DND-41 (cell line): Measurements from ENCODE around the gene DUSP23.

Experiments used
- ATAC-seq: fragments of 200-7000 bp; cut with Tn5 transposase; 3 replicates; pipeline ENCODE4 v1.9.1; 2021; ENCODE audit warnings: low read depth; ENCODE audit not compliant: insufficient read depth
- DNase-seq: peaks from one replicate; pipeline ENCODE4 v3.0.0-alpha.2; 2020
- H2AFZ ChIP-seq: 2 replicates; pipeline ENCODE4 v1.6.0; 2012; ENCODE audit warnings: low read depth, low read length
- H3K27ac ChIP-seq: 2 replicates; pipeline ENCODE4 v1.5.1; 2012; ENCODE audit warnings: low read length, inconsistent platforms
- H3K27me3 ChIP-seq: fragments of 200-600 bp; sonication (generic); 2 replicates; pipeline ENCODE4 v1.6.0; 2012; ENCODE audit warnings: low read length, mild to moderate bottlenecking, inconsistent platforms; ENCODE audit not compliant: insufficient read depth, poor library complexity
- H3K36me3 ChIP-seq: 2 replicates; pipeline ENCODE4 v1.5.1; 2012; ENCODE audit warnings: low read length, inconsistent platforms; ENCODE audit not compliant: insufficient read depth
- H3K4me1 ChIP-seq: 2 replicates; pipeline ENCODE4 v1.5.1; 2012; ENCODE audit warnings: mild to moderate bottlenecking, low read length; ENCODE audit not compliant: insufficient read depth
- H3K4me2 ChIP-seq: 2 replicates; pipeline ENCODE4 v1.6.0; 2012; ENCODE audit warnings: mild to moderate bottlenecking, moderate library complexity, low read length, inconsistent platforms; ENCODE audit not compliant: insufficient read depth
- H3K4me3 ChIP-seq, 2 experiments: fragments of 200-600 bp in 1 of 2; shearing (Covaris generic) in 1 of 2; 2 replicates each; pipeline ENCODE4 v1.5.1; 2012 to 2016; ENCODE audit warnings: inconsistent platforms in 2 of 2, low read length in 2 of 2, mild to moderate bottlenecking in 2 of 2, low read depth in 1 of 2, moderate library complexity in 1 of 2
- H3K79me2 ChIP-seq: 2 replicates; pipeline ENCODE4 v1.6.0; 2012; ENCODE audit warnings: low read length, inconsistent platforms; ENCODE audit not compliant: insufficient read depth
- H3K9ac ChIP-seq: 2 replicates; pipeline ENCODE4 v1.6.0; 2012; ENCODE audit warnings: low read depth, mild to moderate bottlenecking, inconsistent platforms, low read length, moderate library complexity
- H3K9me3 ChIP-seq: 2 replicates; pipeline ENCODE4 v1.5.1; 2012; ENCODE audit warnings: low read length, moderate library complexity, mild to moderate bottlenecking, inconsistent platforms; ENCODE audit not compliant: insufficient read depth, severe bottlenecking
- H4K20me1 ChIP-seq: 2 replicates; pipeline ENCODE4 v1.6.0; 2012; ENCODE audit warnings: low read length; ENCODE audit not compliant: insufficient read depth
- CTCF ChIP-seq: IDR thresholded peaks from 2 replicates; pipeline ENCODE4 v1.5.1; 2012; ENCODE audit warnings: borderline replicate concordance, low read length, moderate library complexity, mild to moderate bottlenecking; ENCODE audit not compliant: poor library complexity, severe bottlenecking; ENCODE audit errors: extremely low read depth
- EZH2 ChIP-seq: IDR thresholded peaks from 3 replicates; pipeline ENCODE4 v1.6.1; 2012; ENCODE audit warnings: borderline replicate concordance, low read depth, mild to moderate bottlenecking, moderate library complexity, low read length, inconsistent platforms; ENCODE audit not compliant: severe bottlenecking

DUSP23 gene

GRCh38 chr1:159830722-159831121 lies 50.0 kb downstream of the DUSP23 start:
- H3K9ac ChIP-seq: no peak overlapping the region
- no peak overlapping the region for H3K4me2 ChIP-seq
- no peaks in the 10 kb centered on the region for H3K27me3 ChIP-seq
- ATAC-seq (no peak), DNase-seq (no peak)
- no peak overlapping the region for H3K27ac ChIP-seq
- H4K20me1 ChIP-seq: no peaks in the 10 kb centered on the region
- peaks cover 6% of the 10 kb centered on the region for H3K4me1 ChIP-seq
- no peak overlapping the region for H2AFZ ChIP-seq
- H3K9me3 ChIP-seq: no peaks in the 10 kb centered on the region
- no peak overlapping the region for H3K4me3 ChIP-seq
- H3K79me2 ChIP-seq: no peaks in the 10 kb centered on the region
- H3K36me3 ChIP-seq: no peaks in the 10 kb centered on the region
- TF ChIP-seq CTCF (no peak), EZH2 (no peak)

- H2AFZ ChIP-seq: no peak overlapping the region
- no peaks in the 10 kb centered on the region for H3K4me1 ChIP-seq
- TF ChIP-seq EZH2 (no peak), CTCF (no peak)
- no peaks in the 10 kb centered on the region for H3K79me2 ChIP-seq
- no peaks in the 10 kb centered on the region for H3K9me3 ChIP-seq
- no peak for ATAC-seq
- H3K9ac ChIP-seq: no peak overlapping the region
- no peaks in the 10 kb centered on the region for H3K27me3 ChIP-seq
- no peaks in the 10 kb centered on the region for H3K36me3 ChIP-seq
- H3K27ac ChIP-seq: no peak overlapping the region
- DNase-seq: no peak
- H3K4me2 ChIP-seq: no peak overlapping the region
- no peaks in the 10 kb centered on the region for H4K20me1 ChIP-seq
- no peak overlapping the region for H3K4me3 ChIP-seq
Observed at GRCh38 chr1:159831412-159832141, 50.8 kb downstream of the DUSP23 start.
